ENCODE results near the gene TFCP2L1.

- TF ChIP-seq, protein P1, sequence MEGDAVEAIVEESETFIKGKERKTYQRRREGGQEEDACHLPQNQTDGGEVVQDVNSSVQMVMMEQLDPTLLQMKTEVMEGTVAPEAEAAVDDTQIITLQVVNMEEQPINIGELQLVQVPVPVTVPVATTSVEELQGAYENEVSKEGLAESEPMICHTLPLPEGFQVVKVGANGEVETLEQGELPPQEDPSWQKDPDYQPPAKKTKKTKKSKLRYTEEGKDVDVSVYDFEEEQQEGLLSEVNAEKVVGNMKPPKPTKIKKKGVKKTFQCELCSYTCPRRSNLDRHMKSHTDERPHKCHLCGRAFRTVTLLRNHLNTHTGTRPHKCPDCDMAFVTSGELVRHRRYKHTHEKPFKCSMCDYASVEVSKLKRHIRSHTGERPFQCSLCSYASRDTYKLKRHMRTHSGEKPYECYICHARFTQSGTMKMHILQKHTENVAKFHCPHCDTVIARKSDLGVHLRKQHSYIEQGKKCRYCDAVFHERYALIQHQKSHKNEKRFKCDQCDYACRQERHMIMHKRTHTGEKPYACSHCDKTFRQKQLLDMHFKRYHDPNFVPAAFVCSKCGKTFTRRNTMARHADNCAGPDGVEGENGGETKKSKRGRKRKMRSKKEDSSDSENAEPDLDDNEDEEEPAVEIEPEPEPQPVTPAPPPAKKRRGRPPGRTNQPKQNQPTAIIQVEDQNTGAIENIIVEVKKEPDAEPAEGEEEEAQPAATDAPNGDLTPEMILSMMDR (IDR thresholded peaks at IDR 0.05), result no peak
- TF ChIP-seq POLR2A (IDR thresholded peaks at IDR 0.05) (no peak), POLR2AphosphoS5 (IDR thresholded peaks at IDR 0.05) (no peak)
These were observed 11.1 kb upstream of the TFCP2L1 start for GRCh38 chr2:121295911-121296650.
